ENCODE data around the gene TEX54. TPM values are rescaled to one million over a fixed set of nuclear protein-coding genes. Genes with fewer than 3 reads are reported as not detected.

The TEX54 gene
- total and polyA plus RNA-seq, 2 experiments from 2014 or later, result 1.8 TPM; not detected in 1

DNA sequence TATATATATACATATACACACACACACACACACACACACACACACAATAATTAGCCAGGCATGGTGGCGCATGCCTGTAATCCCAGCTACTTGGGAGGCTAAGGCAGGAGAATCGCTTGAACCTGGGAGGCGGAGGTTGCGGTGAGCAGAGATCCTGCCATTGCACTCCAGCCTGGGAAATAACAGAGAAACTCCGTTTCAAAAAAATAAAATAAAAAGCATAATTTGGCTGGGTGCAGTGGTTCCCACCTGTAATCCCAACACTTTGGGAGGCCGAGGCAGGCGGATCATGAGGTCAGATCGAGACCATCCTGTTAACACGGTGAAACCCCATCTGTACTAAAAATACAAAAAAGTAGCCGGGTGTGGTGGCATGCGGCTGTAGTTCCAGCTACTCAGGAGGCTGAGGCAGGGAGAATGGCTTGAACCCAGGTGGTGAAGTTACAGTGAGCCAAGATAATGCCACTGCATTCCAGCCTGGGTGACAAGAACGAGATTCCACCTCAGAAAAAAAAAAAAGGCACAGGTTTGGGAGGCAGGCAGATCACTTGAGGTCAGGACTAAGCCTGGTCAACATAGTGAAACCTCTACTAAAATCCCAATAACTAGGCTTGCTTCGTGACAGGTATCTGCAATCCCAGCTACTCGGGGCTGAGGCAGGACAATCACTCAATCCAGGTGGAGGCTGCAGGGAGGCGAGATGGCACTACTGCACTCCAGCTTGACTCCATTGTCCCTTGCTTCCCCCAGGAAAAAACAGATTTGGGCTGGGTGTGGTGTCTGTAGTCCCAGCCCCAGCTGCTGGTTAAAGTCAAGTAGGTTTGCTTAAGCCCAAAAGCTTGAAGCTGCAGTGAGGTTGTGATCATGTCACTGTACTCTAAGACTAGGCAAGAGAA lies 18.5 kb upstream of the TEX54 start:
- TF ChIP-seq EZH2 (IDR thresholded peaks at IDR 0.05; ENCODE audit: borderline replicate concordance) (no peak), EZH2phosphoT487 (IDR thresholded peaks at IDR 0.05; ENCODE audit: low read depth, severe bottlenecking, unreplicated experiment) (no peak), CTCF (IDR thresholded peaks at IDR 0.05; ENCODE audit: poor library complexity) (no peak)
- DNase-seq (ENCODE audit: low spot score), result no peak
- WGBS (ENCODE audit: low lambda C conversion rate, missing lambda C conversion rate), result 60% methylated on average over 14 of the region's 15 CpGs

DNA sequence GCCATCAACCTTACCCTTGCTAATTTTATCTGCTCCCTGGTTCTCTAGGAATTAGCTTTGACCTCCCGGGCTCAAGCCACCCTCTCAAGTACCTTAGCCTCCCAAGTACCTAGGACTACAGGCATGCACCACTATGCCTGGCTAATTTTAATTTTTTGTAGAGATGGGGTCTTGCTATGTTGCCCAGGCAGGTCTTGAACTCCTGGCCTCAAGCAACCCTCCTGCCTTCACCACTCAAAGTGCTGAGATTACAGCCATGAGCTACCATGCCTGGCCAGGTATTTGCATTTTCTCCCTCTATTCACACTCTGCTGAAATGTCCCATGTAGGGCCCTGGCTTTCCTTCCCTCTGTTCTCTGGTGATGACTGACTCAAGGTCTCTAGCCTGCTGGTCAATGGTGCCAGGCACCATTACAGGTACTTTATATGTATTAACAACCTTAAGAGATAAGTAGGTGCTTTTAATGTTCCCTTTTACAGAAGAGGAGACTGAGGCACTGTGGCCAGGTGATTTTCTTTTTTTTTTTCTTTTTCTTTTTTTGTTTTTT lies 15.2 kb upstream of the TEX54 start:
- Histone ChIP-seq H3K27ac (no peak overlapping the region), H3K79me2 (peaks cover 3% of the 10 kb centered on the region), H3K36me3 (replicated peaks; ENCODE audit: insufficient read depth, low read depth) (peaks cover 4% of the 10 kb centered on the region), H3K9me2 (replicated peaks; ENCODE audit: insufficient read depth) (no peaks in the 10 kb centered on the region), H3K4me3 (no peak overlapping the region), H2AFZ (no peak overlapping the region), H3K4me2 (no peak overlapping the region), H3K9me3 (ENCODE audit: low read depth) (no peaks in the 10 kb centered on the region), H3K4me1 (ENCODE audit: insufficient read depth) (peaks cover 1% of the 10 kb centered on the region), H4K20me1 (ENCODE audit: insufficient read depth, poor library complexity, severe bottlenecking) (peaks cover 4% of the 10 kb centered on the region), H3K27me3 (no peaks in the 10 kb centered on the region)
- WGBS (ENCODE audit: low lambda C conversion rate, missing lambda C conversion rate), result 89% methylated on average over 1 of the region's 1 CpG
- TF ChIP-seq CTCF (IDR thresholded peaks at IDR 0.05; ENCODE audit: poor library complexity), result no peak
- no peak for TF ChIP-seq EZH2phosphoT487 (IDR thresholded peaks at IDR 0.05; ENCODE audit: low read depth, severe bottlenecking, unreplicated experiment)
- no peak for TF ChIP-seq EZH2 (IDR thresholded peaks at IDR 0.05; ENCODE audit: borderline replicate concordance)
- no peak for DNase-seq (ENCODE audit: low spot score)

More for the DNA sequence above, 18.5 kb upstream of the TEX54 start:
- H3K9me3 ChIP-seq (ENCODE audit: low read depth), result no peaks in the 10 kb centered on the region
- H3K4me3 ChIP-seq, result no peak overlapping the region
- peaks cover 11% of the 10 kb centered on the region for H3K36me3 ChIP-seq (replicated peaks; ENCODE audit: insufficient read depth, low read depth)
- H3K9me2 ChIP-seq (replicated peaks; ENCODE audit: insufficient read depth), result no peaks in the 10 kb centered on the region
- H3K4me1 ChIP-seq (ENCODE audit: insufficient read depth), result peaks cover 12% of the 10 kb centered on the region
- peaks cover 28% of the 10 kb centered on the region for H4K20me1 ChIP-seq (ENCODE audit: insufficient read depth, poor library complexity, severe bottlenecking)
- H3K79me2 ChIP-seq, result peaks cover 31% of the 10 kb centered on the region
- H2AFZ ChIP-seq, result no peak overlapping the region
- H3K27ac ChIP-seq, result no peak overlapping the region
- no peaks in the 10 kb centered on the region for H3K27me3 ChIP-seq
- H3K4me2 ChIP-seq, result no peak overlapping the region

DNA sequence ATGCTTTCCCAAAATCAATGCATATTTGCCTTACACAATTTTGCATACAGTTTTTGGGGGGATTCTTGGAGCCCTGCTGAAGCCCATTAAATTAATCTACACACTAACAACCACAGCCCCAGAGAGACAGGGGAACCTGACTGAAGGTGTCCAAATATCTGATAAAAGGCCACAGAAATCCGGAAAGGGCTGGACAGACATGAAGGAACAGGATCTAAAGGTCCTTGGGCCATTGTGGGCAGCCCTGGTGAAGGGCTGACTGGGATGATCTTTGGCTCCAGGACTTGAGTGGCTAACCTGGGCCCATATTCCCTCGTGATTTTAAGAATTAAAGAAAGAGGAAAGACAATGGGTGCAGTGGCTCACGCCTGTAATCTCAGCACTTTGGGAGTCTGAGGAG lies 13.5 kb upstream of the TEX54 start:
- no peak overlapping the region for H3K4me3 ChIP-seq
- no peaks in the 10 kb centered on the region for H4K20me1 ChIP-seq (ENCODE audit: insufficient read depth, poor library complexity, severe bottlenecking)
- no peaks in the 10 kb centered on the region for H3K79me2 ChIP-seq
- peaks cover 9% of the 10 kb centered on the region for H3K4me1 ChIP-seq (ENCODE audit: insufficient read depth)
- TF ChIP-seq CTCF (IDR thresholded peaks at IDR 0.05; ENCODE audit: poor library complexity) (no peak), EZH2 (IDR thresholded peaks at IDR 0.05; ENCODE audit: borderline replicate concordance) (no peak), EZH2phosphoT487 (IDR thresholded peaks at IDR 0.05; ENCODE audit: low read depth, severe bottlenecking, unreplicated experiment) (no peak)
- no peak overlapping the region for H3K27ac ChIP-seq
- H3K9me2 ChIP-seq (replicated peaks; ENCODE audit: insufficient read depth), result no peaks in the 10 kb centered on the region
- WGBS (ENCODE audit: low lambda C conversion rate, missing lambda C conversion rate), result 95% methylated on average over 3 of the region's 3 CpGs
- H3K9me3 ChIP-seq (ENCODE audit: low read depth), result no peaks in the 10 kb centered on the region
- no peak for DNase-seq (ENCODE audit: low spot score)
- no peaks in the 10 kb centered on the region for H3K27me3 ChIP-seq
- no peak overlapping the region for H3K4me2 ChIP-seq
- no peak overlapping the region for H2AFZ ChIP-seq
- no peaks in the 10 kb centered on the region for H3K36me3 ChIP-seq (replicated peaks; ENCODE audit: insufficient read depth, low read depth)
